ENCODE results near the gene HECTD3. TPM values are rescaled to one million over a fixed set of nuclear protein-coding genes. Genes with fewer than 3 reads are reported as not detected.

The HECTD3 gene
- total RNA-seq, 1 experiment from 2014 or later = 25.5 TPM

DNA sequence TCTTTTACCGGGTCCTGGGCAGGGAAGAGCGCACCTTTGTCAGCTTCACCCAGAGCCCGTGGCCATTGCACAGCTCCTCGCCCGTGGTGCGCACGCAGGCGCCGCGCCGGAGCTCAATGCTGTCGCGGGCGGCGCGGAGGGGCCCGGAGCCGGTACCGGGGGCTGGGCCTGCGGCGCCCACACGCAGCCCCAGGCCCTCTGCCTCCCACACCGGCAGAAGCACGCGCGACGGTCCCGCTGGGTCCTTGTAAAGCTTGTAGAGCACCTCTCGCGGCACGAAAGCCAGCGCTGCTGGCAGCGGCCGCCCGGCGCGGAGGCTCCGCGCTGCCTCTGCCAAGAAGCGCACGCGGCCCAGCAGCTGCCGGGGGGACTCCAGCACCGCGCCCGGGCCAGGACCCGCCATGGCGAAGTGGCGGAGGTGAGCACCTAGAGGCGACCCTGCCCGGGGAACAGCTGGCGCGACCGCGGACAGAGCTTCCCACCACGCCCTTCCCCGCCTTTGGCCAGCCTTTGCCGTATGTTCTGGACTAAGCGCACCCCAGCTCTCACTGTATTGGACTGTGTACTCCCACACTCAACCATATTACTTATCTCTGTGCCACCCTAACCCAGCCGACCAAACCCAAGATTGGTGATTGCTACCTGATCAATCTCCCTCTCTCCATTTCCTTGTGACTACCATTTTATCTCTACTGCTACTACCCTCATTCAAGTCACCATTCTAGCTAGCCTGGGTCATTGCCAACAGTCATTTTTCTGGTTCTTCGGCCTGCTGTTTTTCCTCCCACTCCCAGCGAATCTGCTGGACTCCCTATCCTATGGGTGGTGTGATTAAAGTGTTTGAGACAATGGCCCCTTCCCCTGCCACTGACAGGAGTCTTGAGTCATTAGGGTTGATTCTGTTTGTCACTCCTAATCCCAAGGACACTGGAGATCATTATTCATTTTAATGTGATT lies at the start of gene HECTD3 (continued):
- TF ChIP-seq REST (IDR thresholded peaks at IDR 0.05; ENCODE audit: low read depth) = no peak
- peak; percentile 37; the same call in 1 of the 2 replicates for TF ChIP-seq ZFX (IDR thresholded peaks at IDR 0.05)
- TF ChIP-seq FOSL1 (IDR thresholded peaks at IDR 0.05; ENCODE audit: low read depth) = no peak
- TF ChIP-seq YY1 (IDR thresholded peaks at IDR 0.05; ENCODE audit: extremely low read depth, insufficient replicate concordance, low read depth, low read length) = peak; percentile 85
- TF ChIP-seq SP1 (IDR thresholded peaks at IDR 0.05; ENCODE audit: low read depth) = peak; percentile 57; the same call in 1 of the 2 replicates
- peak; percentile 92 for TF ChIP-seq SIN3A (IDR thresholded peaks at IDR 0.05; ENCODE audit: low read depth)
- no peak for TF ChIP-seq CEBPB (IDR thresholded peaks at IDR 0.05; ENCODE audit: low read depth)
- no peak for TF ChIP-seq EZH2phosphoT487 (IDR thresholded peaks at IDR 0.05; ENCODE audit: borderline replicate concordance)

GRCh38 chr1:45059829-45060228 lies 48.7 kb upstream of the HECTD3 start:
- no peak overlapping the region for H3K27ac ChIP-seq (ENCODE audit: low read depth, low read length)
- H3K9ac ChIP-seq (ENCODE audit: low read length) = no peak overlapping the region
- RAD21 ChIA-PET (ENCODE audit: low non-redundant PET in 1 of 2, low total read pairs in 2 of 2, uncharacterized antibody in 2 of 2, unreplicated experiment in 2 of 2) = no interaction called here
- H3K79me2 ChIP-seq (ENCODE audit: insufficient read depth, low read length) = no peaks in the 10 kb centered on the region
- intact Hi-C loops (cut with micrococcal nuclease) = no loop called here
- no peak overlapping the region for H2AFZ ChIP-seq (ENCODE audit: low read depth, low read length, poor library complexity, severe bottlenecking)
- no peaks in the 10 kb centered on the region for H3K4me1 ChIP-seq (ENCODE audit: control insufficient read depth in 1 of 2, insufficient read depth in 2 of 2, low read length in 2 of 2)
- no peaks in the 10 kb centered on the region for H3K36me3 ChIP-seq (ENCODE audit: control insufficient read depth in 1 of 2, insufficient read depth in 2 of 2, low read length in 2 of 2)
- no peaks in the 10 kb centered on the region for H3K27me3 ChIP-seq (ENCODE audit: insufficient read depth, low read length)
- no peak overlapping the region for H3K4me2 ChIP-seq (ENCODE audit: low read length)
- POLR2A ChIA-PET = interaction anchor here (0.6 kb wide), 1 partner anchor 243 kb away, joined by 3 read pairs; no protein-coding TSS in a partner anchor
- H4K20me1 ChIP-seq (ENCODE audit: insufficient read depth) = no peaks in the 10 kb centered on the region
- no peaks in the 10 kb centered on the region for H3K9me3 ChIP-seq (ENCODE audit: control insufficient read depth in 1 of 2, insufficient read depth in 1 of 2, low read depth in 1 of 2, low read length in 2 of 2)
- H3K4me3 ChIP-seq (replicated peaks in 1 of 2; ENCODE audit: low read depth in 1 of 2, low read length in 2 of 2) = no peak overlapping the region
- ATAC-seq (no peak), DNase-seq (ENCODE audit: low read depth, low spot score) (no peak)
- CTCF ChIA-PET = no interaction called here
- no TSS peak for BruUV-seq (replicated peaks)
- H3K9me2 ChIP-seq (ENCODE audit: insufficient read depth) = no peaks in the 10 kb centered on the region
- TF ChIP-seq ZFX (IDR thresholded peaks at IDR 0.05) (no peak), ELF1 (IDR thresholded peaks at IDR 0.05; ENCODE audit: borderline replicate concordance, low read depth) (no peak), POLR2A (IDR thresholded peaks at IDR 0.05; ENCODE audit: borderline replicate concordance, extremely low read depth, insufficient read depth, insufficient read length) (no peak), CEBPB (IDR thresholded peaks at IDR 0.05; ENCODE audit: low read depth) (no peak), SRF (IDR thresholded peaks at IDR 0.05; ENCODE audit: low read depth) (no peak), SIN3A (IDR thresholded peaks at IDR 0.05; ENCODE audit: low read depth) (no peak), RAD21 (IDR thresholded peaks at IDR 0.05; ENCODE audit: low read depth) (no peak), MAX (IDR thresholded peaks at IDR 0.05) (no peak), REST (IDR thresholded peaks at IDR 0.05; ENCODE audit: low read depth) (no peak), SP1 (IDR thresholded peaks at IDR 0.05; ENCODE audit: low read depth) (no peak)
- TF ChIP-seq, protein P1, sequence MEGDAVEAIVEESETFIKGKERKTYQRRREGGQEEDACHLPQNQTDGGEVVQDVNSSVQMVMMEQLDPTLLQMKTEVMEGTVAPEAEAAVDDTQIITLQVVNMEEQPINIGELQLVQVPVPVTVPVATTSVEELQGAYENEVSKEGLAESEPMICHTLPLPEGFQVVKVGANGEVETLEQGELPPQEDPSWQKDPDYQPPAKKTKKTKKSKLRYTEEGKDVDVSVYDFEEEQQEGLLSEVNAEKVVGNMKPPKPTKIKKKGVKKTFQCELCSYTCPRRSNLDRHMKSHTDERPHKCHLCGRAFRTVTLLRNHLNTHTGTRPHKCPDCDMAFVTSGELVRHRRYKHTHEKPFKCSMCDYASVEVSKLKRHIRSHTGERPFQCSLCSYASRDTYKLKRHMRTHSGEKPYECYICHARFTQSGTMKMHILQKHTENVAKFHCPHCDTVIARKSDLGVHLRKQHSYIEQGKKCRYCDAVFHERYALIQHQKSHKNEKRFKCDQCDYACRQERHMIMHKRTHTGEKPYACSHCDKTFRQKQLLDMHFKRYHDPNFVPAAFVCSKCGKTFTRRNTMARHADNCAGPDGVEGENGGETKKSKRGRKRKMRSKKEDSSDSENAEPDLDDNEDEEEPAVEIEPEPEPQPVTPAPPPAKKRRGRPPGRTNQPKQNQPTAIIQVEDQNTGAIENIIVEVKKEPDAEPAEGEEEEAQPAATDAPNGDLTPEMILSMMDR (IDR thresholded peaks at IDR 0.05 in 2 of 3, conservative IDR thresholded peaks at IDR 0.05 in 1 of 3; ENCODE audit: borderline replicate concordance in 1 of 3, insufficient read depth in 1 of 3, low read depth in 2 of 3, low read length in 2 of 3) = no peak

Data from HCT116 (cell line).